Ovary (tissue), 3 donors: ENCODE results near the gene GORASP2.

Experiments
- EP300 ChIP-seq: sonication (generic); formaldehyde crosslinking; IDR thresholded peaks from one replicate; pipeline ENCODE4 v1.6.1; 2017; ENCODE audit warnings: antibody characterized with exemption
- POLR2A ChIP-seq: fragments of 450-650 bp; IDR thresholded peaks from one replicate; pipeline ENCODE4 v1.6.1; 2017; ENCODE audit warnings: antibody characterized with exemption, mild to moderate bottlenecking, moderate library complexity
- TF ChIP-seq, protein P1 (sequence below), 3 donors: fragments of 450-650 bp in 2 of 3; fragments of 200-600 bp in 1 of 3; IDR thresholded peaks; one replicate each; pipeline versions ENCODE4 v1.5.1 to v1.8.0; 2016 to 2022; ENCODE audit warnings: antibody characterized with exemption in 3 of 3, mild to moderate bottlenecking in 1 of 3
- donor health status: DM: no; HTN: no; CAD: no.

DNA sequence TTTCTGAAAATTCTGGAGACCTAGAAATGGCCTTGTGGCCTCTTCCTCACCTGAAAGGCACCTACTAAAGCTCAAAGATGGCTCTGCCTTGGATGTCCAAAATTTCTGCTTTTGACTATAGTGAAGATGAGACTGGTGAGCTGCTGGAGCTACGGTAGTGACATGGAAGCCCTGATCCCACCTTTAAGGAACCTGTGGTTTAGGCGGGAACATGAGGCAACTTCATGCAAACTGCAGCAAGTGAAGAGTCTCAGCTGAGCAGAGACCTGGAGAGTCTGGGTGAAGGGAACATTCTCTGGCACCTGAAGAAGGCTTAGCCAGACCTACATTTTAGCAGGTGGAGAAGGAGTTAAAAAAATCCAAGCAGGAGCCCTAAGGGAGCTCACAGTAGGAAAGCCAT is 40.0 kb downstream of the GORASP2 start:
- TF ChIP-seq, protein P1, sequence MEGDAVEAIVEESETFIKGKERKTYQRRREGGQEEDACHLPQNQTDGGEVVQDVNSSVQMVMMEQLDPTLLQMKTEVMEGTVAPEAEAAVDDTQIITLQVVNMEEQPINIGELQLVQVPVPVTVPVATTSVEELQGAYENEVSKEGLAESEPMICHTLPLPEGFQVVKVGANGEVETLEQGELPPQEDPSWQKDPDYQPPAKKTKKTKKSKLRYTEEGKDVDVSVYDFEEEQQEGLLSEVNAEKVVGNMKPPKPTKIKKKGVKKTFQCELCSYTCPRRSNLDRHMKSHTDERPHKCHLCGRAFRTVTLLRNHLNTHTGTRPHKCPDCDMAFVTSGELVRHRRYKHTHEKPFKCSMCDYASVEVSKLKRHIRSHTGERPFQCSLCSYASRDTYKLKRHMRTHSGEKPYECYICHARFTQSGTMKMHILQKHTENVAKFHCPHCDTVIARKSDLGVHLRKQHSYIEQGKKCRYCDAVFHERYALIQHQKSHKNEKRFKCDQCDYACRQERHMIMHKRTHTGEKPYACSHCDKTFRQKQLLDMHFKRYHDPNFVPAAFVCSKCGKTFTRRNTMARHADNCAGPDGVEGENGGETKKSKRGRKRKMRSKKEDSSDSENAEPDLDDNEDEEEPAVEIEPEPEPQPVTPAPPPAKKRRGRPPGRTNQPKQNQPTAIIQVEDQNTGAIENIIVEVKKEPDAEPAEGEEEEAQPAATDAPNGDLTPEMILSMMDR (IDR thresholded peaks at IDR 0.05): no peak
- TF ChIP-seq EP300 (no peak), POLR2A (no peak)
